Suprapubic skin (tissue), 4 donors: ENCODE measurements around the gene UBASH3A. TPM values are rescaled to one million over a fixed set of nuclear protein-coding genes. Genes with fewer than 3 reads are reported as not detected.

Experiments used
- DNase-seq, 2 donors: peaks; one replicate each; pipeline ENCODE4 v3.0.0-alpha.2; 2019; ENCODE audit warnings: low spot score in 2 of 2
- H3K27ac ChIP-seq: fragments of 200-600 bp; sonication (generic); one replicate; pipeline ENCODE4 v1.5.1; 2019
- H3K27me3 ChIP-seq: fragments of 200-600 bp; sonication (generic); one replicate; pipeline ENCODE4 v1.5.1; 2019
- H3K36me3 ChIP-seq: fragments of 200-600 bp; sonication (generic); one replicate; pipeline ENCODE4 v1.5.1; 2019
- H3K4me1 ChIP-seq: fragments of 200-600 bp; sonication (generic); one replicate; pipeline ENCODE4 v1.5.1; 2019
- H3K4me3 ChIP-seq: fragments of 200-600 bp; sonication (generic); one replicate; pipeline ENCODE4 v1.5.1; 2019; ENCODE audit warnings: mild to moderate bottlenecking
- H3K9me3 ChIP-seq: fragments of 200-600 bp; sonication (generic); one replicate; pipeline ENCODE4 v1.5.1; 2019
- EP300 ChIP-seq: sonication (generic); formaldehyde crosslinking; IDR thresholded peaks from one replicate; pipeline ENCODE4 v1.6.1; 2017; ENCODE audit warnings: antibody characterized with exemption
- POLR2A ChIP-seq, 2 donors: fragments of 450-650 bp; IDR thresholded peaks; one replicate each; pipeline ENCODE4 v1.6.1; 2017; ENCODE audit warnings: antibody characterized with exemption in 2 of 2, mild to moderate bottlenecking in 2 of 2, moderate library complexity in 2 of 2
- POLR2AphosphoS5 ChIP-seq, 3 donors: sonication (generic); formaldehyde crosslinking; IDR thresholded peaks; one replicate each; pipeline ENCODE4 v1.6.1; 2017; ENCODE audit warnings: antibody characterized with exemption in 3 of 3
- WGBS: methylation state at CpG from one replicate; pipeline ENCODE4 v1.1.5; 2018; 5-methylcytosine and 5-hydroxymethylcytosine counted together
- total RNA-seq, 4 donors: library from RNA; depleted of rRNA; stranded (reverse); fragments of >200 nt; gene quantifications; one replicate each; pipeline ENCODE4 v1.1.0, GENCODE V29; 2016
- TF ChIP-seq, protein P1 (sequence below), 2 donors: fragments of 200-600 bp in 1 of 2; fragments of 450-650 bp in 1 of 2; sonication (generic) in 1 of 2; IDR thresholded peaks; one replicate each; pipeline ENCODE4 v1.5.1; 2016 to 2019; ENCODE audit warnings: antibody characterized with exemption in 2 of 2, mild to moderate bottlenecking in 1 of 2, moderate library complexity in 1 of 2

UBASH3A gene
- total RNA-seq, 4 donors from 2014 or later: 0.36 to 1.0 (median 0.47) TPM; not detected in 1

DNA sequence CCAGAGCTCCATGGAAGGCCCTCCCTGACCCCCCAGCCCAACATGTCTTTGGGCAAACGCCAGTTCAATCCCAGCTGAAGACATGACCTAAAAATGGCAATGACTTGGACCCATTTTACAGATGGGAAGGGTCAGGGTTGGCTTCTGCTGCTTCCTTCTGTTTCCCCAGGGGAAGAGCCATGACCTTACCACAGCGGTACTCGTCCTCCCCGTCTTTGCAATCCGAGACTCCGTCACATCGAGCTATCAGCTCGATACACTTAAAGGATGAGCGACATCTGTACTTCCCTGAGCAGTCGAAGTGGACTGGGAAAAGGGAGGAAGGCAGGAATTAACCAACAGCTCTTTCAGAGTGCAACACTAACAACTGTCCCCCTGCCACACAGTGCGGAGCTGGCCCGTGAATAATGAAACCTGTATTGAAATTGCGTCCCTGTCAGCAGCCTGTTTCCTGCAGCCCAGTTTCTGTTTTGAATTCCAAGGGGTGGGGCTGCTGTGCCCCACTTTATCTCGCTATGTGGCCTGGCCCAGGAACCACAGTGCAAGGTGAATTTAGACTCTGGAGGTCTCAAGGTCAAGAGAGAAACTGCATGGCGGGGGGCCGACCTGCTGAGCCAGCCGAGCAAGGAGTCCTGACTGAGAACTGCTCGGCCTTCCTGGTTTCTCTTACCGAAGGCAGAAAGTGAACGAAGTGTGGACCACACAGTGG is 14.8 kb upstream of the UBASH3A start:
- H3K4me3 ChIP-seq: no peak overlapping the region

DNA sequence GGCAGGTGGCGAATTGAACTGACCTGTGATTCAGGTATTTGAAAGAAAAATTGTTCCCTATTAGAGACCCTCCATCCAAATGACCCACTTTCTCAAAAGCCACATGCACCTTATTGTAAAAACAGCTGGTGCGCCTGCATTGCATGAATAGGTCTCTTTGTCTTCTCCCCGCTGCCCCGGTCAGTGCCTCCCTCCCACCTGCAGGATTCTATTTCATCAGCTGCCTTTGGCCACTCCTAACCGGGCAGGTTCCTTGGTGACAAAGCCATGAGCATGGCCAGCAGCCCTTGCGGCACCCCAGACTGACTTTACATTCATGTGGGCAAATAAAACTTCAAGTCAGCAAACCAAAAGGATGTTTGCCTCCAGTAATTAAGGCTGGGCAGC is 14.3 kb upstream of the UBASH3A start:
- Histone ChIP-seq H3K27ac (no peak overlapping the region), H3K27me3 (no peaks in the 10 kb centered on the region), H3K9me3 (no peaks in the 10 kb centered on the region), H3K36me3 (no peaks in the 10 kb centered on the region), H3K4me3 (no peak overlapping the region), H3K4me1 (no peaks in the 10 kb centered on the region)
- TF ChIP-seq POLR2AphosphoS5 (IDR thresholded peaks at IDR 0.05) (no peak), EP300 (no peak), POLR2A (IDR thresholded peaks at IDR 0.05) (no peak)
- TF ChIP-seq, protein P1, sequence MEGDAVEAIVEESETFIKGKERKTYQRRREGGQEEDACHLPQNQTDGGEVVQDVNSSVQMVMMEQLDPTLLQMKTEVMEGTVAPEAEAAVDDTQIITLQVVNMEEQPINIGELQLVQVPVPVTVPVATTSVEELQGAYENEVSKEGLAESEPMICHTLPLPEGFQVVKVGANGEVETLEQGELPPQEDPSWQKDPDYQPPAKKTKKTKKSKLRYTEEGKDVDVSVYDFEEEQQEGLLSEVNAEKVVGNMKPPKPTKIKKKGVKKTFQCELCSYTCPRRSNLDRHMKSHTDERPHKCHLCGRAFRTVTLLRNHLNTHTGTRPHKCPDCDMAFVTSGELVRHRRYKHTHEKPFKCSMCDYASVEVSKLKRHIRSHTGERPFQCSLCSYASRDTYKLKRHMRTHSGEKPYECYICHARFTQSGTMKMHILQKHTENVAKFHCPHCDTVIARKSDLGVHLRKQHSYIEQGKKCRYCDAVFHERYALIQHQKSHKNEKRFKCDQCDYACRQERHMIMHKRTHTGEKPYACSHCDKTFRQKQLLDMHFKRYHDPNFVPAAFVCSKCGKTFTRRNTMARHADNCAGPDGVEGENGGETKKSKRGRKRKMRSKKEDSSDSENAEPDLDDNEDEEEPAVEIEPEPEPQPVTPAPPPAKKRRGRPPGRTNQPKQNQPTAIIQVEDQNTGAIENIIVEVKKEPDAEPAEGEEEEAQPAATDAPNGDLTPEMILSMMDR (IDR thresholded peaks at IDR 0.05): no peak
- no peak for DNase-seq
- WGBS: 69% methylated on average over 6 of the region's 6 CpGs

More for the DNA sequence above, 14.8 kb upstream of the UBASH3A start:
- TF ChIP-seq POLR2A (IDR thresholded peaks at IDR 0.05): no peak
- no peak for TF ChIP-seq EP300
- TF ChIP-seq POLR2AphosphoS5 (IDR thresholded peaks at IDR 0.05): no peak
- TF ChIP-seq, protein P1 (IDR thresholded peaks at IDR 0.05): no peak
- H3K9me3 ChIP-seq: no peaks in the 10 kb centered on the region
- no peak overlapping the region for H3K27ac ChIP-seq
- WGBS: 76% methylated on average over 20 of the region's 20 CpGs
- H3K36me3 ChIP-seq: no peaks in the 10 kb centered on the region
- no peaks in the 10 kb centered on the region for H3K4me1 ChIP-seq
- no peak for DNase-seq
- no peaks in the 10 kb centered on the region for H3K27me3 ChIP-seq

DNA sequence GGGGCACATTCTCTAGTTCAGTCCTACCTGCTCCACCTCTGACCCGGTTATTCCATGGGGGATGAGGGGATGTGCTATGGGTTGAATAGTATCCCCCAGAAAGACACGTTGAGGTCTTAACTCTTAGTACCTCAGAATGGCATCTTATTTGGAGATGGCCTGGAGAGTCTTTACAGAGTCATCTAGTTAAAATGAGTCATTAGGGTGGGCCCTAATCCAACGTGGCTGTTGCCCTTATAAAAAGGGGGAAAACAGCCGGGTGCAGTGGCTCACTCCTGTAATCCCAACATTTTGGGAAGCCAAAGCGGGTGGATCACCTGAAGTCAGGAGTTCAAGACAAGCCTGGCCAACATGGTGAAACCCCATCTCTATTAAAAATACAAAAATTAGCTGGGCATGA is 13.5 kb upstream of the UBASH3A start:
- H3K27me3 ChIP-seq: no peaks in the 10 kb centered on the region
- H3K4me1 ChIP-seq: no peaks in the 10 kb centered on the region
- TF ChIP-seq POLR2AphosphoS5 (IDR thresholded peaks at IDR 0.05) (no peak), EP300 (no peak), POLR2A (IDR thresholded peaks at IDR 0.05) (no peak)
- TF ChIP-seq, protein P1 (IDR thresholded peaks at IDR 0.05): no peak
- WGBS: 75% methylated on average over 5 of the region's 5 CpGs
- no peak for DNase-seq
- H3K9me3 ChIP-seq: no peaks in the 10 kb centered on the region
- H3K4me3 ChIP-seq: no peak overlapping the region
- no peak overlapping the region for H3K27ac ChIP-seq
- no peaks in the 10 kb centered on the region for H3K36me3 ChIP-seq

DNA sequence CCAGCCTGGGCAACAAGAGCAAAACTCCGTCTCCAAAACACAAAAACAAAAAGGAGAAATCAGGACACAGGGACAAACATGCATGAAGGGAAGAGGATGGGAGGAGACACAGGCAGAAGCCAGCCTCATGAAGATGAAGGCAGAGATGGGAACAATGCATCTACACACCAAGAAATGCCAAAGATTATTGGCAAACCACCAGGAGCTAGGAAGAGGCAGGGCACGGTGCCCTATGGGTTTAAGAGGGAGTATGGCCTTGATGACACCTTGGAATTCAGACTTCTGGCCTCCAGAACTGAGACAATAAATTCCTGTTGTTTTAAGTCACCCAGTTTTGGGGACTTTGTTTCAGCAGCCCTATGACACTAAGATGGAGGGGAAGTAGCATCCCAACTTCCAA is 13.0 kb upstream of the UBASH3A start:
- TF ChIP-seq POLR2AphosphoS5 (IDR thresholded peaks at IDR 0.05) (no peak), POLR2A (IDR thresholded peaks at IDR 0.05) (no peak)
- TF ChIP-seq, protein P1 (IDR thresholded peaks at IDR 0.05): no peak
- Histone ChIP-seq H3K27ac (no peak overlapping the region), H3K9me3 (no peaks in the 10 kb centered on the region), H3K27me3 (no peaks in the 10 kb centered on the region), H3K36me3 (no peaks in the 10 kb centered on the region), H3K4me1 (no peaks in the 10 kb centered on the region), H3K4me3 (no peak overlapping the region)
- 57% methylated on average over 2 of the region's 2 CpGs for WGBS
- DNase-seq: no peak

DNA sequence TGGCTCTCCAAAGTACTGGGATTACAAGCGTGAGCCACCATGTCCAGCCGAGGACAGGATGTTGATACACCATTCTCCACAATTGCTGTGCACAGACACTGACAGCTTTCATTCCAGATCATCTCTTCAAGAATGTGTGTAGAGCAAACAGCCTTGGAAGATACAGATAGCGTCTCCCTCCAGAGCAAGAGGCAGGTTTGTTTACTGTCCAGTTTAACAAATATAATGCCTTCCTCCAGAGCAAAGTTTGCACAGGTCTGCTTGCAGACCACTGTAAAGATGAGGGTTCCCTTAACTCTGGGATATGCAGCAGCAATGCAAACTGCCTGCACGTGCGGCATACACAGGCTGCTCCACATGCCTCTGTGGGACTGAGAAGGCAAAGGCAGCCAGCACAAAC is 12.4 kb upstream of the UBASH3A start:
- TF ChIP-seq POLR2AphosphoS5 (IDR thresholded peaks at IDR 0.05): no peak
- no peak for TF ChIP-seq POLR2A (IDR thresholded peaks at IDR 0.05)
- TF ChIP-seq EP300: no peak
- TF ChIP-seq, protein P1 (IDR thresholded peaks at IDR 0.05): no peak
- Histone ChIP-seq H3K36me3 (no peaks in the 10 kb centered on the region), H3K9me3 (no peaks in the 10 kb centered on the region), H3K27me3 (no peaks in the 10 kb centered on the region), H3K4me1 (no peaks in the 10 kb centered on the region), H3K27ac (no peak overlapping the region), H3K4me3 (no peak overlapping the region)
- no peak for DNase-seq
- 88% methylated on average over 3 of the region's 5 CpGs for WGBS
